ENCODE measurements around the gene NISCH.

The NISCH gene

DNA sequence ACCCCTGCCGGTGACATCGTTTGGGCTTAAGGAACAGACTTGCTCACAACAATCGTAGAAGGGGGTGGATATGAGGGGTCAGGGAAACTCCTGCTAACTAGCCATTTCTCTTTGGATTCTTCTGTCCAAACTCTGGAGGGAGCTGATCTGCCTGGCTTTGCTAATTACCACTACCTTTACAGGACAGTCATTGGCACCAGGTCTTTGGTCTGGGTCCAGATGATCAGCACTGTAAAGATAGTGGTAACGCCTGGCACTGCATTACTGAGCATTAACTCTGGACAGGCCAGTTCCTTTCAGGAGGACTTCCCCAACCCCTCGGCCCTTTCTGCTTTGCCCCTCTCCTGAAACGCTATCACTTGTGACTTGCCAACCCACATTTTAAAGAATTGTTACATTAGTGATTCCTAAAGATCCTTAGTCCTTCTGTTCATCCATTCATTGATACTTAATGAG, 81.8 kb downstream of the NISCH start:
- no peak for DNase-seq (ENCODE audit: low read depth in 1 of 2, low spot score in 1 of 2)

DNA sequence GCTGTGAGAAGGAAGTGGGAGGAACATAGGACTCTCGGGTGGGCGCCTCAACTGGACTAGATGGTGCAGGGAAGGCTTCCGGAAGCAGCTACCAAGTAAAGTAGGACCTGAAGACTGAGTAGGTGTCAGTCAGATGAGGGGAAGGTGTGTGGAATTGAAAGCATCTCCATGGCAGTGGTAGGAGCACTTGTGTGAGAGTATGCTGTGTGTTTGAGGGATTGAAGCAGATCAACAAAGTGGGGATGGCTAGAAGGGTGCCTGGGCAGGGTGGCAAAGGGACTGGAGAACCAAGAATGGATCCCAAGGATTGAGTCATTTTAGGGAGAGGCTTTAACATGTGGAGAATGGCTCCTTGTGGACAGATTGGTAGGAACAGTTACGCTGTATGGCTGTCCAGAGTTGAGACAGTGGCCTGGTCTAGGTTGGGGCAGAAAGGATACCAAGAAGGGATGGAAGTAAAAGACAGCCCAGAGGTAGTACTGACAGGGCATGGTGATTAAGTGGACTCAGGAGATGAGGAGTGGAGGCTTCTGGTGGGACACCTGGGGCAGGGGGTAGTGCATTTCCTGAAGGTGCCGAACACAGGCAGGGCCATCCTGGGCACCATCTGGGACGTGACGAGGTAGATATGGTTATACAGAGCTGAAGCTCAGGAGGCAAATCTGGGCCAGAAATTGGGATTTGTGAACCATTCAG, 82.5 kb downstream of the NISCH start:
- DNase-seq (ENCODE audit: low read depth in 1 of 2, low spot score in 1 of 2): no peak

DNA sequence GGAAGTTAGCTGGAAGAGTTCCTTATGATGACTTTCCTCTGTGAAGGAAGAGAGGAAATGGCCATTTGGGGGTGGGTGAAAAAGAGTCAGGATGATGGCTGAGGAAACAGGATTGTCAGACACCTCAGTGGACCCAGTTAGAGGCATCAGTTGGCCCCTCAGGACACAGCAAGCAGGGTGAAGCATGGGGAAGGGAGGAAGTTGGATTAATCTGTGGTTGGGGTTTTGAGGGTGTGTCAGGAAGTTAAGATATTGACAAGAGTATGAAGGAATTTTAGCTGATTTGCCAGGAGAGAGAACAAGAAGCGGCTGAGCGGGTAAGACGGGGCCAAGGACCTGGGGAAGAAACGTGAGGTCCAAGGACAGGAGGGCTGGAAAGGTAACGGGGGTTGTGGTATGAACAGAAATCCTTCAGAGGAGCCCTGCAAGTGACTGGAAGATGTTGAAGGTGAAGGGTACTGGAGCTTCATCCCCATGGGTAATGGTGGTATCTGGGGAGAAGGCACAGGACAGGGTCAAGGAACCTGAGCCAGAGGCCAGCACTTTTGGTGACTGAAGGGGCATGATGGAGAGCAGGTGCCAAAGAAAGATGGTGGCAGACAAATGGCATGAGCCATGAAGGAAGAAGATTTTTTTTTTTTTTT, 83.7 kb downstream of the NISCH start:
- DNase-seq (ENCODE audit: low read depth in 1 of 2, low spot score in 1 of 2): no peak

DNA sequence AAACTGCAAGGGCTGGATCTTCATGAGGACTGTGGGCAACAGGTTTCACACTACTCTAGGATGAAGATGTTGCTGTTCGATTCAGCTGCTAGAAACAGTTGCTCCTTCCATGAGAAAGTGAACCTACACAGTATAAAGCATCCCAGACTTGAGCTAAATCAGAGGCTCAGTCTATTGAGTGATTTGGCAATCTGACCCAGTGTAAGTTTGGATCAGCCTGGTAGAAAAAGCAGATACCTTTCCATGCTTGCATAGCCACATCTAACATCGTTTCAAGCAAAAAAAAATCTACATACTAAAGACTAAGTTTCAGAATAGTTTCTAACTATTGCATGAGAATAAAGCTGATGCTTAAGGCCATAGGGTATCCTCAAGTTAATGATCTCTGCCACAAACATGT, 85.6 kb downstream of the NISCH start:
- no peak for DNase-seq (ENCODE audit: low read depth in 1 of 2, low spot score in 1 of 2)

Data from activated CD4-positive, alpha-beta T cell treated with anti-CD3 and anti-CD28 coated beads, Interleukin-2, amount 50 U/mL, for 24 hours (primary cell).